HepG2 (cell line): ENCODE results near the gene SLC2A5. TPM values are rescaled to one million over a fixed set of nuclear protein-coding genes. Genes with fewer than 3 reads are reported as not detected.

Experiments
- HDAC2 ChIP-seq: sonication (generic); formaldehyde crosslinking; IDR thresholded peaks from 2 replicates; pipeline ENCODE4 v1.4.0; 2020; ENCODE audit warnings: missing genetic modification reagents
- HMGA1 ChIP-seq: sonication (generic); formaldehyde crosslinking; conservative IDR thresholded peaks from 2 replicates; pipeline ENCODE4 v1.4.0; 2020; ENCODE audit warnings: missing genetic modification reagents
- KAT7 ChIP-seq: IDR thresholded peaks from 2 replicates; pipeline ENCODE4 v1.6.1; 2018; ENCODE audit warnings: borderline replicate concordance, missing compliant biosample characterization
- KDM2A ChIP-seq: sonication (generic); formaldehyde crosslinking; IDR thresholded peaks from 2 replicates; pipeline ENCODE4 v1.4.0; 2020; ENCODE audit warnings: low read depth, missing genetic modification reagents, borderline replicate concordance
- MED1 ChIP-seq: sonication (generic); formaldehyde crosslinking; IDR thresholded peaks from 2 replicates; pipeline ENCODE4 v1.4.0; 2020; ENCODE audit warnings: missing genetic modification reagents
- MNT ChIP-seq: fragments of 450-650 bp; IDR thresholded peaks from 2 replicates; pipeline ENCODE4 v1.6.1; 2016
- MTF2 ChIP-seq: sonication (generic); formaldehyde crosslinking; IDR thresholded peaks from 2 replicates; pipeline ENCODE4 v1.5.0; 2020; ENCODE audit warnings: missing genetic modification reagents, borderline replicate concordance
- MYC ChIP-seq: sonication (generic); formaldehyde crosslinking; IDR thresholded peaks from 2 replicates; pipeline ENCODE4 v1.9.0; 2021; ENCODE audit warnings: missing genetic modification reagents, borderline replicate concordance
- SAP130 ChIP-seq: IDR thresholded peaks from 2 replicates; pipeline ENCODE4 v1.6.1; 2016; ENCODE audit warnings: low read depth
- SRY ChIP-seq: sonication (generic); formaldehyde crosslinking; IDR thresholded peaks from 2 replicates; pipeline ENCODE4 v1.8.0; 2022; ENCODE audit warnings: mild to moderate bottlenecking, missing genetic modification reagents
- ZBED4 ChIP-seq: sonication (generic); formaldehyde crosslinking; IDR thresholded peaks from 2 replicates; pipeline ENCODE4 v1.4.0; 2020; ENCODE audit warnings: missing genetic modification reagents, borderline replicate concordance
- ZNF274 ChIP-seq: sonication (generic); formaldehyde crosslinking; IDR thresholded peaks from 2 replicates; pipeline ENCODE4 v1.5.1; 2020; ENCODE audit warnings: mild to moderate bottlenecking, missing genetic modification reagents
- ZNF3 ChIP-seq: IDR thresholded peaks from 2 replicates; pipeline ENCODE4 v1.7.0; 2017; ENCODE audit warnings: inconsistent platforms
- ZNF383 ChIP-seq: sonication (generic); formaldehyde crosslinking; IDR thresholded peaks from 2 replicates; pipeline ENCODE4 v1.4.0; 2020; ENCODE audit warnings: missing genetic modification reagents, mild to moderate bottlenecking, borderline replicate concordance
- ZNF574 ChIP-seq: sonication (generic); formaldehyde crosslinking; IDR thresholded peaks from 2 replicates; pipeline ENCODE4 v1.4.0; 2020; ENCODE audit warnings: missing genetic modification reagents
- polyA plus RNA-seq, 8 experiments: library from polyadenylated mRNA; depleted of rRNA in 3 of 8; stranded (reverse) in 7 of 8; unstranded in 1 of 8; fragments of >200 nt; fragmentation: Illumina TruSeq in 4 of 8; extraction: Trizol in 4 of 8; gene quantifications; 2 replicates each; pipeline versions ENCODE4 v1.2.1 to v1.2.3, GENCODE V29; 2011 to 2016; ENCODE audit warnings: low read depth in 4 of 8, missing spikeins in 1 of 8, mixed read lengths in 1 of 8; ENCODE audit not compliant: insufficient read depth in 1 of 8
- total RNA-seq, 5 experiments: library from RNA; depleted of rRNA; stranded (reverse); fragments of >200 nt; fragmentation: Illumina TruSeq; extraction: Trizol; gene quantifications; 2 replicates each; pipeline ENCODE4 v1.2.3, GENCODE V29; 2016; ENCODE audit warnings: low read depth in 1 of 5
- TF ChIP-seq, protein P1 (sequence below): sonication (generic); formaldehyde crosslinking; IDR thresholded peaks from 2 replicates; pipeline ENCODE4 v1.4.0; 2020; ENCODE audit warnings: low read depth, mild to moderate bottlenecking, missing genetic modification reagents

Gene SLC2A5
- total and polyA plus RNA-seq, 2 of the 13 experiments (the other 11 are each of a cell fraction or from before 2014, with no cell fraction given): 0.04 to 0.54 TPM

GRCh38 chr1:9066945-9067807 is 2.3 kb downstream of the SLC2A5 start (continued):
- no peak for TF ChIP-seq ZNF574 (CRISPR knock-in tag)
- TF ChIP-seq SRY (CRISPR knock-in tag): no peak
- TF ChIP-seq MNT: peak; percentile 69
- no peak for TF ChIP-seq MTF2 (CRISPR knock-in tag)
- no peak for TF ChIP-seq ZNF383 (CRISPR knock-in tag)
- peak; percentile 85 for TF ChIP-seq MYC
- TF ChIP-seq, protein P1, sequence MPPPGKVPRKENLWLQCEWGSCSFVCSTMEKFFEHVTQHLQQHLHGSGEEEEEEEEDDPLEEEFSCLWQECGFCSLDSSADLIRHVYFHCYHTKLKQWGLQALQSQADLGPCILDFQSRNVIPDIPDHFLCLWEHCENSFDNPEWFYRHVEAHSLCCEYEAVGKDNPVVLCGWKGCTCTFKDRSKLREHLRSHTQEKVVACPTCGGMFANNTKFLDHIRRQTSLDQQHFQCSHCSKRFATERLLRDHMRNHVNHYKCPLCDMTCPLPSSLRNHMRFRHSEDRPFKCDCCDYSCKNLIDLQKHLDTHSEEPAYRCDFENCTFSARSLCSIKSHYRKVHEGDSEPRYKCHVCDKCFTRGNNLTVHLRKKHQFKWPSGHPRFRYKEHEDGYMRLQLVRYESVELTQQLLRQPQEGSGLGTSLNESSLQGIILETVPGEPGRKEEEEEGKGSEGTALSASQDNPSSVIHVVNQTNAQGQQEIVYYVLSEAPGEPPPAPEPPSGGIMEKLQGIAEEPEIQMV (CRISPR knock-in tag): no peak
- peak; percentile 54; the same call in 1 of the 2 replicates for TF ChIP-seq HDAC2 (CRISPR knock-in tag)
- TF ChIP-seq HMGA1: no peak
- TF ChIP-seq MED1: peak; percentile 68
- peak; percentile 72; the same call in 1 of the 2 replicates for TF ChIP-seq ZBED4
- no peak for TF ChIP-seq KDM2A (CRISPR knock-in tag)
- TF ChIP-seq ZNF3 (CRISPR knock-in tag): no peak
- no peak for TF ChIP-seq KAT7 (CRISPR knock-in tag)
- peak; percentile 75 for TF ChIP-seq SAP130
- peak; percentile 63; the same call in 1 of the 2 replicates for TF ChIP-seq ZNF274
